CD14-positive monocyte (primary cell): ENCODE data around the gene PIM3. TPM values are rescaled to one million over a fixed set of nuclear protein-coding genes. Genes with fewer than 3 reads are reported as not detected.

ENCODE experiments used
- DNase-seq, 3 donors: peaks; one replicate each; pipeline ENCODE4 v3.0.0-alpha.2; 2011 to 2022
- H2AFZ ChIP-seq: 2 replicates; pipeline ENCODE4 v1.6.0; 2012; ENCODE audit warnings: mild to moderate bottlenecking, low read depth, low read length, inconsistent platforms; ENCODE audit not compliant: insufficient read depth, poor library complexity, severe bottlenecking
- H3K27ac ChIP-seq, 2 donors: 1 replicate in 1 of 2; 2 replicates in 1 of 2; pipeline ENCODE4 v1.5.1; 2012 to 2013; ENCODE audit warnings: low read length in 2 of 2, control low read depth in 1 of 2, inconsistent platforms in 1 of 2, low read depth in 1 of 2, mild to moderate bottlenecking in 1 of 2
- H3K27me3 ChIP-seq, 2 donors: one replicate each; pipeline versions ENCODE4 v1.6.0 to v1.6.1; 2011 to 2013; ENCODE audit warnings: low read length in 2 of 2; ENCODE audit not compliant: control insufficient read depth in 2 of 2, insufficient read depth in 2 of 2
- H3K36me3 ChIP-seq, 2 donors: replicated peaks in 1 of 2; 1 replicate in 1 of 2; 2 replicates in 1 of 2; pipeline versions ENCODE4 v1.5.1 to v1.6.1; 2012 to 2013; ENCODE audit warnings: low read length in 2 of 2, control low read depth in 1 of 2, inconsistent platforms in 1 of 2, mild to moderate bottlenecking in 1 of 2; ENCODE audit not compliant: insufficient read depth in 2 of 2, control insufficient read depth in 1 of 2
- H3K4me1 ChIP-seq, 2 donors: 1 replicate in 1 of 2; 2 replicates in 1 of 2; pipeline versions ENCODE4 v1.5.1 to v1.6.1; 2012 to 2013; ENCODE audit warnings: low read length in 2 of 2, control low read depth in 1 of 2, inconsistent platforms in 1 of 2, mild to moderate bottlenecking in 1 of 2, moderate library complexity in 1 of 2; ENCODE audit not compliant: insufficient read depth in 2 of 2, control insufficient read depth in 1 of 2
- H3K4me2 ChIP-seq: replicated peaks from 2 replicates; pipeline ENCODE3; 2012; ENCODE audit warnings: low read length, moderate library complexity, mild to moderate bottlenecking; ENCODE audit not compliant: poor library complexity, severe bottlenecking; ENCODE audit errors: extremely low read depth
- H3K4me3 ChIP-seq, 3 experiments: fragments of 200-600 bp in 1 of 3; sonication (generic) in 1 of 3; replicated peaks in 1 of 3; 1 replicate in 2 of 3; 2 replicates in 1 of 3; pipeline ENCODE4 v1.5.1; 2011 to 2013; ENCODE audit warnings: low read length in 3 of 3, mild to moderate bottlenecking in 3 of 3, control low read depth in 2 of 3, low read depth in 2 of 3, inconsistent platforms in 1 of 3, moderate library complexity in 1 of 3
- H3K79me2 ChIP-seq: 2 replicates; pipeline ENCODE4 v1.6.0; 2012; ENCODE audit warnings: mild to moderate bottlenecking, control low read depth, inconsistent platforms, low read length, moderate library complexity; ENCODE audit not compliant: insufficient read depth
- H3K9ac ChIP-seq: 2 replicates; pipeline ENCODE4 v1.6.0; 2017; ENCODE audit warnings: low read length, mild to moderate bottlenecking; ENCODE audit not compliant: insufficient read depth, poor library complexity, severe bottlenecking
- H3K9me3 ChIP-seq, 2 donors: replicated peaks in 1 of 2; 1 replicate in 1 of 2; 2 replicates in 1 of 2; pipeline versions ENCODE4 v1.5.1 to v1.6.1; 2012 to 2013; ENCODE audit warnings: low read length in 2 of 2, control low read depth in 1 of 2; ENCODE audit not compliant: control insufficient read depth in 1 of 2, insufficient read depth in 1 of 2
- H4K20me1 ChIP-seq: 2 replicates; pipeline ENCODE4 v1.6.0; 2012; ENCODE audit warnings: mild to moderate bottlenecking, low read length, control low read depth, moderate library complexity; ENCODE audit not compliant: insufficient read depth
- H3K27ac Mint-ChIP-seq, 7 donors: one replicate each; pipeline ENCODE4 v1.8.0; 2020; ENCODE audit warnings: mild to moderate bottlenecking in 7 of 7, mixed read lengths in 7 of 7, moderate library complexity in 6 of 7, inconsistent platforms in 2 of 7
- H3K27me3 Mint-ChIP-seq, 3 donors: one replicate each; pipeline ENCODE4 v1.8.0; 2021 to 2022; ENCODE audit warnings: low read depth in 3 of 3, mild to moderate bottlenecking in 3 of 3, mixed read lengths in 3 of 3, moderate library complexity in 3 of 3, inconsistent platforms in 1 of 3
- H3K36me3 Mint-ChIP-seq, 2 donors: one replicate each; pipeline ENCODE4 v1.8.0; 2020; ENCODE audit warnings: mixed read lengths in 2 of 2, inconsistent platforms in 1 of 2, mild to moderate bottlenecking in 1 of 2
- H3K4me1 Mint-ChIP-seq: one replicate; pipeline ENCODE4 v1.8.0; 2020; ENCODE audit warnings: mild to moderate bottlenecking, mixed read lengths
- H3K4me3 Mint-ChIP-seq, 2 donors: one replicate each; pipeline ENCODE4 v1.8.0; 2020; ENCODE audit warnings: mild to moderate bottlenecking in 2 of 2, mixed read lengths in 2 of 2, moderate library complexity in 1 of 2
- H3K9me3 Mint-ChIP-seq, 7 donors: one replicate each; pipeline ENCODE4 v1.8.0; 2020 to 2022; ENCODE audit warnings: mixed read lengths in 7 of 7, mild to moderate bottlenecking in 6 of 7, moderate library complexity in 6 of 7, inconsistent platforms in 2 of 7
- WGBS: methylation state at CpG from one replicate; pipeline ENCODE4 v1.1.5; 2013; ENCODE audit warnings: missing lambda C conversion rate; ENCODE audit not compliant: insufficient coverage; 5-methylcytosine and 5-hydroxymethylcytosine counted together
- intact Hi-C, 2 donors: fragments of 100-400 bp; cut with micrococcal nuclease; formaldehyde crosslinking; loops; one replicate each; pipeline versions ENCODE4 v1.15.0 to v1.15.1; 2023
- polyA plus RNA-seq, 3 donors: library from polyadenylated mRNA; depleted of rRNA in 1 of 3; unstranded in 2 of 3; stranded (reverse) in 1 of 3; fragments of 300-500 nt in 2 of 3; fragments of >200 nt in 1 of 3; fragmentation: Illumina TruSeq in 2 of 3; gene quantifications; 1 replicate in 2 of 3; 2 replicates in 1 of 3; pipeline ENCODE4 v1.2.3, GENCODE V29; 2012 to 2021
- TF ChIP-seq, protein P1 (sequence below): fragments of 200-600 bp; IDR thresholded peaks from one replicate; pipeline ENCODE4 v1.8.0; 2022; ENCODE audit warnings: antibody characterized with exemption, mild to moderate bottlenecking

The PIM3 gene
- polyA plus RNA-seq, 3 donors: 38.8 to 135 (median 40.4) TPM

DNA sequence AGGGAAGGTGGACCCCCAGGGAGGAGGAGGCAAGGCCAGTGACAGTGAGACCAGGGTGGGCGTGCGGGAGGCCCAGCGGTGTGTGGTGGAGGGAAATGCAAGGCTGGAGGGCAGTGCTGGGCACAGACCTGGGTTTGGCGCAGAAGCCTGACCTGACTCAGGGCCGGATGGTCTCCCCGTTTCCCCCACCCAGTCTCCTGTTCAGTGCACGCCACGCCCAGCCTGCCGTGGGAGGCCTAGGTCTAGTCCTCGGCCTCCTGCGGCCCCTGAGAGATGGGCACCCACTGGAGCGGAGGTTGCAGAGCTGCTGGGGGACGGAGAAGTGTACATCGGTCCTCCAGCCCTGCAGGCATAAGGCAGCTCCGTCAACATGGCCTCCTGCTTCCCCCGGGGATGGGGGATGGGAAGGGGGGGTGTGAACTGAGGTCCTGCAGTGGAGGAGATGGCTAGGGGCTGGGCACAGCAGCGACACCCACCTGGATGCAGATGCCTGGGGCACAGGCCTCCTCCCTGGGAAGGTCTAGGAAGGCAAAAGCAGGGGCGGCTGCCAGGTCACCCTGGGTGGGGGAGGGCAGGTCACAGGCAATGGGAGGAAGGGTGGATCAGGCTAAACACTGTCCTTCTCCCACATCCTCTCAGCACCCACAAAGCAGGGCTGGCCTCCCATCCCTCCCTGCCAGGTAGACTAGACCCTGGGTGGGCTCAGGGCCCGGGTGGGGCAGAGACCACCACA, 36.1 kb downstream of the PIM3 start:
- H3K79me2 ChIP-seq: no peaks in the 10 kb centered on the region
- Mint-ChIP-seq H3K27me3 (peaks cover 4 to 14% (median 6%) of the 10 kb centered on the region in 3 donors), H3K36me3 (no peaks in the 10 kb centered on the region), H3K27ac (peak overlapping the region in 1 of 7 donors; percentile 54), H3K4me3 (no peak overlapping the region), H3K4me1 (peaks cover 11% of the 10 kb centered on the region), H3K9me3 (peaks cover 0 to 4% (median 1%) of the 10 kb centered on the region in 7 donors)
- H3K4me1 ChIP-seq: peaks cover 5 to 8% of the 10 kb centered on the region in 2 donors
- WGBS: 85% methylated on average over 17 of the region's 19 CpGs
- intact Hi-C loops: no loop called here
- H4K20me1 ChIP-seq: no peaks in the 10 kb centered on the region
- H3K36me3 ChIP-seq: no peaks in the 10 kb centered on the region
- H3K4me3 ChIP-seq: no peak overlapping the region
- H3K4me2 ChIP-seq: no peak overlapping the region
- H3K27me3 ChIP-seq: peaks cover 0 to 16% of the 10 kb centered on the region in 2 donors
- H2AFZ ChIP-seq: no peak overlapping the region
- TF ChIP-seq, protein P1, sequence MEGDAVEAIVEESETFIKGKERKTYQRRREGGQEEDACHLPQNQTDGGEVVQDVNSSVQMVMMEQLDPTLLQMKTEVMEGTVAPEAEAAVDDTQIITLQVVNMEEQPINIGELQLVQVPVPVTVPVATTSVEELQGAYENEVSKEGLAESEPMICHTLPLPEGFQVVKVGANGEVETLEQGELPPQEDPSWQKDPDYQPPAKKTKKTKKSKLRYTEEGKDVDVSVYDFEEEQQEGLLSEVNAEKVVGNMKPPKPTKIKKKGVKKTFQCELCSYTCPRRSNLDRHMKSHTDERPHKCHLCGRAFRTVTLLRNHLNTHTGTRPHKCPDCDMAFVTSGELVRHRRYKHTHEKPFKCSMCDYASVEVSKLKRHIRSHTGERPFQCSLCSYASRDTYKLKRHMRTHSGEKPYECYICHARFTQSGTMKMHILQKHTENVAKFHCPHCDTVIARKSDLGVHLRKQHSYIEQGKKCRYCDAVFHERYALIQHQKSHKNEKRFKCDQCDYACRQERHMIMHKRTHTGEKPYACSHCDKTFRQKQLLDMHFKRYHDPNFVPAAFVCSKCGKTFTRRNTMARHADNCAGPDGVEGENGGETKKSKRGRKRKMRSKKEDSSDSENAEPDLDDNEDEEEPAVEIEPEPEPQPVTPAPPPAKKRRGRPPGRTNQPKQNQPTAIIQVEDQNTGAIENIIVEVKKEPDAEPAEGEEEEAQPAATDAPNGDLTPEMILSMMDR: no peak
- no peak overlapping the region for H3K9ac ChIP-seq
- no peak for DNase-seq
- peaks cover 0 to 1% of the 10 kb centered on the region in 2 donors for H3K9me3 ChIP-seq
- H3K27ac ChIP-seq: no peak overlapping the region

DNA sequence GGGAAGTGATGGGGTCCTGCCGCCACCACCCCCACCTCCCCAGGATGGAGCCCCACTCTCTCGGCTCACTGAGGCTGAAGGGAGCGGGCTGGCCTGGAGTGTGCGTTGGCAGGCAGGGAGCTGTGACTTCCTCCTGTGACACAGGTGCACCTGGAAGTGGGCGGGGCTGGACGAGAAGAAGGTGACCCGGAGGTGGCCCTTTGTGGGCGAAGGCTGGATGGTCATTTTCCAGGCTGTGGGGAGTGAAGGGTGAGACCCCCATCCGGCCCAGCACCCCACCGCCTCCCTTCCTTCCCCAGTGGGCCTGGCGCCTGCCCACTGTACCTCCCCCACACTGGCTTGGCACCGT, 36.7 kb downstream of the PIM3 start:
- Histone ChIP-seq H3K9me3 (no peaks in the 10 kb centered on the region), H3K36me3 (no peaks in the 10 kb centered on the region), H2AFZ (no peak overlapping the region), H3K4me2 (no peak overlapping the region), H3K4me1 (peaks cover 5 to 8% of the 10 kb centered on the region in 2 donors), H4K20me1 (no peaks in the 10 kb centered on the region), H3K4me3 (no peak overlapping the region), H3K79me2 (no peaks in the 10 kb centered on the region), H3K9ac (no peak overlapping the region), H3K27me3 (peaks cover 0 to 16% of the 10 kb centered on the region in 2 donors), H3K27ac (no peak overlapping the region)
- no peaks in the 10 kb centered on the region for H3K36me3 Mint-ChIP-seq
- WGBS: no CpG with 5 or more reads among the region's 12 CpGs
- no peak overlapping the region for H3K27ac Mint-ChIP-seq
- H3K27me3 Mint-ChIP-seq: peaks cover 4 to 13% (median 5%) of the 10 kb centered on the region in 3 donors
- TF ChIP-seq, protein P1: no peak
- H3K4me1 Mint-ChIP-seq: peaks cover 11% of the 10 kb centered on the region
- intact Hi-C loops: no loop called here
- H3K4me3 Mint-ChIP-seq: no peak overlapping the region
- H3K9me3 Mint-ChIP-seq: peaks cover 0 to 2% (median 0%) of the 10 kb centered on the region in 7 donors
- no peak for DNase-seq
